HG03108 (cell line): ENCODE results near the gene TMOD4.
"Not testable (repeated sequence)": the region's sequence is repeated elsewhere in the genome, so short reads cannot be mapped to it uniquely, and the experiment has no call there.

Source experiments
- ATAC-seq: cut with Tn5 transposase; IDR thresholded peaks from one replicate; pipeline ENCODE4 v1.9.1; 2021; ENCODE audit warnings: moderate library complexity; ENCODE audit not compliant: unreplicated experiment

The TMOD4 gene

GRCh38 chr1:151175863-151176262, at the start of gene TMOD4:
Gene TMOD4 (minus strand): TSS chr1:151175981. CDS start chr1:151174875, 1,106 bp downstream.
- no peak for ATAC-seq

- ATAC-seq = no peak
Observed at GRCh38 chr1:151222130-151222529, 46.3 kb upstream of the TMOD4 start.

- no peak for ATAC-seq
Observed at GRCh38 chr1:151221616-151222015, 45.8 kb upstream of the TMOD4 start.

GRCh38 chr1:151213560-151213959, 37.8 kb upstream of the TMOD4 start:
- no peak for ATAC-seq

- no peak for ATAC-seq
Observed at GRCh38 chr1:151211972-151212705, 36.4 kb upstream of the TMOD4 start.

GRCh38 chr1:151210830-151211229, 35.0 kb upstream of the TMOD4 start:
- no peak for ATAC-seq

- ATAC-seq = not testable (repeated sequence)
Observed at GRCh38 chr1:151205381-151205965, 29.7 kb upstream of the TMOD4 start.

GRCh38 chr1:151199873-151200581, 24.2 kb upstream of the TMOD4 start:
- no peak for ATAC-seq

GRCh38 chr1:151198254-151199127, 22.7 kb upstream of the TMOD4 start, which contains the start of gene PIP5K1A:
Gene PIP5K1A (plus strand): TSS chr1:151198552. CDS start chr1:151198997, 445 bp downstream.
- ATAC-seq = peak; percentile 90

- ATAC-seq = no peak
Observed at GRCh38 chr1:151197863-151198253, 22.1 kb upstream of the TMOD4 start.

GRCh38 chr1:151196292-151196800, 20.6 kb upstream of the TMOD4 start:
- no peak for ATAC-seq

- not testable (repeated sequence) for ATAC-seq
Observed at GRCh38 chr1:151194894-151195594, 19.3 kb upstream of the TMOD4 start.

- no peak for ATAC-seq
Observed at GRCh38 chr1:151193856-151194255, 18.1 kb upstream of the TMOD4 start.

- ATAC-seq = no peak
Observed at GRCh38 chr1:151193304-151193703, 17.5 kb upstream of the TMOD4 start.

- ATAC-seq = no peak
Observed at GRCh38 chr1:151192047-151192446, 16.3 kb upstream of the TMOD4 start.

- ATAC-seq = peak; percentile 92
Observed at GRCh38 chr1:151189637-151190445, 14.1 kb upstream of the TMOD4 start, which contains the start of gene VPS72. Gene VPS72 (minus strand): TSS chr1:151190197. CDS start chr1:151190121, 76 bp downstream.

GRCh38 chr1:151188667-151189066, 12.9 kb upstream of the TMOD4 start:
- not testable (repeated sequence) for ATAC-seq

GRCh38 chr1:151187205-151187604, 11.4 kb upstream of the TMOD4 start:
- no peak for ATAC-seq

- ATAC-seq = no peak
Observed at GRCh38 chr1:151184211-151184610, 8.4 kb upstream of the TMOD4 start.
